NCI-H2227 treated with DMSO at 0.1 percent for 48 hours (cell line): ENCODE data around the gene SLC6A6.

Experiments used
- DNase-seq: peaks from one replicate; lab custom pipeline; 2025; lab: John Stamatoyannopoulos, UW

The SLC6A6 gene

GRCh38 chr3:14522768-14523167, 120.4 kb downstream of the SLC6A6 start:
- no peak for DNase-seq

- no peak for DNase-seq
Observed at GRCh38 chr3:14523792-14524191, 121.4 kb downstream of the SLC6A6 start.

- DNase-seq: no peak
Observed at GRCh38 chr3:14524311-14524711, 121.9 kb downstream of the SLC6A6 start.

- DNase-seq: no peak
Observed at GRCh38 chr3:14524920-14525660, 122.7 kb downstream of the SLC6A6 start.

- DNase-seq: no peak
Observed at GRCh38 chr3:14525685-14526631, 123.6 kb downstream of the SLC6A6 start.

GRCh38 chr3:14528081-14528480, 125.7 kb downstream of the SLC6A6 start:
- no peak for DNase-seq

- no peak for DNase-seq
Observed at GRCh38 chr3:14531856-14532395, 129.5 kb downstream of the SLC6A6 start.

- peak; percentile 36 for DNase-seq
Observed at GRCh38 chr3:14532691-14533456, 130.5 kb downstream of the SLC6A6 start.

- no peak for DNase-seq
Observed at GRCh38 chr3:14533457-14533958, 131.1 kb downstream of the SLC6A6 start.

- DNase-seq: peak; percentile 79
Observed at GRCh38 chr3:14534516-14535191, 132.2 kb downstream of the SLC6A6 start.

GRCh38 chr3:14535616-14536015, 133.2 kb downstream of the SLC6A6 start:
- DNase-seq: no peak

- DNase-seq: no peak
Observed at GRCh38 chr3:14536055-14536815, 133.8 kb downstream of the SLC6A6 start.

- no peak for DNase-seq
Observed at GRCh38 chr3:14536837-14537589, 134.6 kb downstream of the SLC6A6 start.

GRCh38 chr3:14537590-14538450, 135.4 kb downstream of the SLC6A6 start:
- DNase-seq: no peak

- no peak for DNase-seq
Observed at GRCh38 chr3:14538451-14539088, 136.2 kb downstream of the SLC6A6 start.
